Measurements from ENCODE around the gene KRTAP10-6.
A peak's percentile ranks its signal among the peaks of the same experiment; 100 is the strongest.
"Not testable (repeated sequence)": the region's sequence is repeated elsewhere in the genome, so short reads cannot be mapped to it uniquely, and the experiment has no call there.

KRTAP10-6 gene

GRCh38 chr21:44576025-44576420 lies 16.3 kb downstream of the KRTAP10-6 start:
- DNase-seq (ENCODE audit: low spot score), result no peak

DNA sequence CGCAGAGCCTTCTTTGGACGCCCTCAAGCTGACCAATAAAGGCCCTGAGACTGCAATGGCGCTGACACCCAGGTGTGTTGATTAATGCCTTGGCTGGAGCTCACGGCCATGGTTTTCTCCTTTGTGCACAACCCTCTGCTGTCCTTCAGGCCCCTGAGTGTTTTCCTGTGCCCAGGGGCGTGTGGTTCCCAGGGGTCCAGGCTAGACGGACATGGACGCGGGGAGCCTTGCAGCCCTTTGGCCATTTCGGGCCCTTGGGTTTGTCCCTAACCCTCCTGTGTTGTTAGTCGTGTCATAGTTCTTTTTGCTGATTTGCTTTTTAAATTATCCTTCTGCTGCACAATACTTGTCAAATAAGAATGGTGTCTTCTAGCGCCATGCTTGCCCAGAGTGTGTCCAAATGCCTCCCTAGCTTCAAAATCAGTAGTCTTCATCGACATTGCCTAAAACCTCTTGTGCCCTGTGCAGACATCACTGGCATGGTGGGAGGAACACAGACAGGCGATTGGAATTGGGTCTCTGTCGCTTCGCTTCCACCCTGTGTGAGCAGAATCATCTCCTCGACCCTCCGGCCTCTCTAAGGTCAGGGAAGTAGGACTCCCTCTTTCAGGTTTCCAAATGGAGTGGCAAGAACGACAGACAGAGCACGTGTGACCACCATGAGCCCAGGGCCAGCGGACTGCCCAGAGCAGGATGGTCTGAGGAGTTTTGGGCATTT lies 16.8 kb downstream of the KRTAP10-6 start:
- no peak for DNase-seq (ENCODE audit: low spot score)

DNA sequence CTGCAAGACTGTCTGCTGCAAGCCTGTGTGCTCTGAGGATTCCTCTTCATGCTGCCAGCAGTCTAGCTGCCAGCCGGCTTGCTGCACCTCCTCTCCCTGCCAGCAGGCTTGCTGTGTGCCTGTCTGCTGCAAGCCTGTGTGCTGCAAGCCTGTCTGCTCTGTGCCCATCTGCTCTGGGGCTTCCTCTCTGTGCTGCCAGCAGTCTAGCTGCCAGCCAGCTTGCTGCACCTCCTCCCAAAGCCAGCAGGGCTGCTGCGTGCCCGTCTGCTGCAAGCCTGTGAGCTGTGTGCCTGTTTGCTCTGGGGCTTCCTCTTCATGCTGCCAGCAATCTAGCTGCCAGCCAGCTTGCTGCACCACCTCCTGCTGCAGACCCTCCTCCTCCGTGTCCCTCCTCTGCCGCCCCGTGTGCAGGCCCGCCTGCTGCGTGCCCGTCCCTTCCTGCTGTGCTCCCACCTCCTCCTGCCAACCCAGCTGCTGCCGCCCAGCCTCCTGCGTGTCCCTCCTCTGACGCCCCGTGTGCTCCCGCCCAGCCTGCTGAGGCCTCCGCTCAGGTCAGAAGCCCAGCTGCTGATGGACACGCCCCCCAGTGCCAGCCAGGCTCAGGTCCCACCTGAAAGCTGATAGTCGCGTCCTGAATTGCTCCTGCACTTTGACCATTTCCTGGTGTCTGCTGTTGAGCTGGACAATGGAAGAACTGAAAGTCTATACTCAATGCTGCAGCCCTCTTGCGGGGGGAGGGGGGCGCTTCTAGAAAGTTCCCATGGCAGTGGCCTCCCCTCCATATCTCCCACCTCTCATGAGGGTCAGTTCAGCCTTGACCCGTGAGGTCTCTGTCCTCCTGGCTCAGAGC lies 17.6 kb downstream of the KRTAP10-6 start:
- no peak for DNase-seq (ENCODE audit: low spot score)

- not testable (repeated sequence) for DNase-seq (ENCODE audit: low spot score)
Observed at GRCh38 chr21:44573630-44574456, 18.5 kb downstream of the KRTAP10-6 start, which contains the start of gene KRTAP10-4. KRTAP10-4 (plus strand) TSS chr21:44573729; CDS start chr21:44573759, 30 bp downstream.

- peak; percentile 61 for DNase-seq (ENCODE audit: low spot score)
Observed at GRCh38 chr21:44572959-44573583, 19.2 kb downstream of the KRTAP10-6 start.

DNA sequence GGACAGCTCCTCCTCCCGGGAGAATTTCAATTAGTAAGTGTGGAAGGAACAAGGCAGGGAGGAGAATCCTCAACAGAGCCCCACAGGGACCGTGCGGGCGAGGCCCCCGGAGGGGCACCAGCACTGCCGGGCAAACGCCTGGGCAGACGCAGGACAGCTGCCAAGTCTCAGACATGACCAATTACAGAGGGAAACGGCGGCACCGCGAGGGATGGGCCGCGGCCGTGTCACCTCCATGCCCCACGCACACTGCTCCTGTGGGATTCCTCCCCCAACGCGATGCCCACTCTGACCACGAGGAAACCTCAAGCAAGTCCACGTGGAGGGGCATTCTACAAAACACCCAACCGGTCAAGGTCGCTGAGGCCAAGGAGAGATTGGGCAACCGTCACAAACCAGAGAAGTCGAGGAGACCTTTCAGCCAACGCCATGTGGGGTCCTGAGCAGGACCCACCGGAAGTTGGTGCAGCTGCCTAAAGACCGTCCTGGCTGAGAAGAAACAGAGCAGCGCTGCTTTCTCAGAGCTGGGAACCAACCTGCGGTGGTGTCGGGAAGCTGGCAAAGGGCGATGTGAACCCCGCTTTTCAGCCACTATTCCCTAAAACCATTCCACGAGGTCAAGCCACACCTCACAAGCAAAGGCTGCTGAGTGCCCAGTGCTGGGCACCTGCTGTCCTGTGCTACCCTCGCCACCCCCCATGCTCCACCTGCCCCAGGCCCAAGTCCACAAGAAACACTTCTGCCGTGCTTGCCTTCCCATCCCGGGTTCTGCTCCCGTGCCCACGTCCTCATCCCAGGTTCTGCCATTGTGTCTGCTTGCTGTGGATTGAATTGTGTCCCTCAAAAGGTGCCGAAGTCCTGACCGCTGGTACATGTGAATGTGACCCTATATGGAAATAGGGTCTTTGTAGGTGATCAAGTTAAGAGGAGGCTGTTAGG lies 20.2 kb downstream of the KRTAP10-6 start:
- no peak for DNase-seq (ENCODE audit: low spot score)

- DNase-seq (ENCODE audit: low spot score), result no peak
Observed at GRCh38 chr21:44571296-44571695, 21.0 kb downstream of the KRTAP10-6 start.

DNA sequence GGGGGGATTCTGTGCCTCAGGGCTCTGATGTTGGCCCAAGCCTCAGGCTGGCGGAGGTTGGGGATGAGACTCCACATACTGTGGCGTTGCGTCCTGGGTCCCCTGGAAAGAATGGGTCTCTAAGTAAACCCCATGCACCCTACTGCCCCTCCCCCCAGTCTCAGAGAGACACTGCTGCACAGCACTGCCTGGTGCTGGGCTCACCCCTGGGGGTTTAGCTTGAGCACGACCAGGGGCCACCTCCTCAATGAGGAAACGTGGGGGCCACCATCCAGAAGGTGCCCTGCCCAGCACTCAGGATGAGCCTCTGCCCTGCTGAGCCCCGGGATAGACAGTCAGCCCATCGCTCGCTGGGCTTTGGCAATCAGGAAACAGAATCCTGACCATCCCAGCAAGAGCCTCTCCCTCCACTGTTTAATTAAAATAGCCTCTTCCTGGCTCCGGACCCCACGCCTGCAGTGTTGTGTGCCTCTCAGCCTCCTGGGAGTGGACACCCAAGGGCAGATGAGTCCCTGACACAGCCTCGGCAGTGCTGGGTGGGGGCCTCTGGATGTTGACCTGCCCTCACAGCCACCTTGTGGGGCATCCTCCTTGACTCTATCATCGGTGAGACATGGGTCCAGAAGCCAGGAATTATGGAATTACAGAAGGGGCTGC lies 22.3 kb downstream of the KRTAP10-6 start:
- no peak for DNase-seq (ENCODE audit: low spot score)

- DNase-seq (ENCODE audit: low spot score), result no peak
Observed at GRCh38 chr21:44568667-44569556, 23.4 kb downstream of the KRTAP10-6 start.

DNA sequence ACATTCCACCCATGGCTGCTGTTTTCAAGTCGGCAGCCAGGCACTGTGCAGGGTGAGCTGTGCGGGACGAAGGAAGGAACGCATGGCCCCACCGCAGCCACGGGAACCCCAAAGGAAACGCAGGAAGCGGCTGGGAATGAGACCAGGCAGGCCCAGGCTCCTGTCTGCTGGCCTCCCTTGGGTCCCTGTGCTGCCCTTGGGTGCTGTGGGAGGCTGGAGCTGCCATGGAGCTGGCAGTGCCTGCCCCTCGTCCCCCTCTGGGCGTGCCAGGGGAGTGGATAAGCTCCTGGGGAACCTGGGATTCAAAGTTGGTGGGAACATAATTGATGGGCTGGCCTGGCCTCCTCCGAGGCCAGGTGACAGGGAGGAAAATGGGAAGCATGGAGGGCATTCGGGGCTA lies 24.0 kb downstream of the KRTAP10-6 start:
- no peak for DNase-seq (ENCODE audit: low spot score)

GRCh38 chr21:44567481-44568171 lies 24.7 kb downstream of the KRTAP10-6 start:
- no peak for DNase-seq (ENCODE audit: low spot score)

DNA sequence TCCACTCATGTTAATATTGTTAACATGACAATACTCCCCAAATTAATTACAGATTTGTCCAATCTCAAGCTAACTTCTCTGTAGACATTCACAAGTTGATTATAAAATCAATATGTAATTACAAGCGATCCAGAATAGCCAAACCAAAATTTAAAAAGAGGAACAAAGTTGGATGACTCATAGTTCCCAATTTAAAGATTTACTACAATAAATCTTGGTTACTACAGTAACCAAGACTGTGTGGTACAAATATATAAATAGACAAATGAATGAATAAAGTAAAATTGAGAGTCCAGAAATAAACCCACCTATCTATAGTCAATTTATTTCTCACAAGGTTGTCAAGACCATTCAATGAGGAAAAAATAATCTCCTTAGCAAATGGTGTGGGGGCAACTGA lies 25.9 kb downstream of the KRTAP10-6 start:
- DNase-seq (ENCODE audit: low spot score), result no peak

GRCh38 chr21:44564886-44565598 lies 27.3 kb downstream of the KRTAP10-6 start:
- no peak for DNase-seq (ENCODE audit: low spot score)

DNA sequence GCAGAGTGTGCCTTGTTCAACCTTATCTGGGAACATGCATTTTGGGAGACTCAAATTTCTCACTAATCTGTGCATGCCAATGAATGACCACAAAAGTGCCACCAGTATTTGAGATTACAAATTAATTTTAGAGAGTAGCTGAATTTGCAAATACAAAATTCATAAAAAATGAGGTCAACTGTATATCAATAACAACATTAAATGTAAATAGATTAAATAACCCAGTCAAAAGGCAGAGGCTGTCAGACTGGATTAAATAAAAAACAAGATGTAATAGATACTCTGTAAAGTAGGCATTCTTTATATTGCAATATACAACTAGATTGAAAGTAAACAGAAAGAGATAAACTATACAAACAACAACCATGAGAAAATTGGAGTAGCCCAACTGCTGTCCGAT lies 28.2 kb downstream of the KRTAP10-6 start:
- DNase-seq (ENCODE audit: low spot score), result no peak

DNA sequence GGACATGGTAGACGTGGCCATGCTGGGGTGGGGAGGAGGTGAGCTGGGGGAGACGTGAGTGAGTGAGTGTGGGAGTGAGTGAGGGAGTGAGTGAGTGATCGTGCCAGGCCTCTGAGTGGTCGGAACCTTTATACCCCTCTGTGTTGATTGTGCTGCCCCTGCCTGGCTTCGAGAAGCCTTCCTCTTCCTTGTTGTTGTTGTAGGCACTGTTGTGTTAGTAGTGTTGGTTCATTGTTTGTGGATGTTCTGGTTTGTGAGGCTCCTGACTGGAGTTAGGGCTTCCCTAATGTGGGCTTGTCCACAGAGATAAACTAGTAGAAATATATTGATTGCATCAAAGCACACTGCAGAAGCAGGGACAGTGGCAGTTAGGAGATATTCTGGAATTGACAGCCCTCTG lies 33.6 kb downstream of the KRTAP10-6 start, which contains the start of gene KRTAP10-3:
KRTAP10-3 (minus strand) TSS at position 101 of the 400 bp plus-strand sequence; CDS start at position 21, 80 bp downstream.
- DNase-seq (ENCODE audit: low spot score), result no peak

DNA sequence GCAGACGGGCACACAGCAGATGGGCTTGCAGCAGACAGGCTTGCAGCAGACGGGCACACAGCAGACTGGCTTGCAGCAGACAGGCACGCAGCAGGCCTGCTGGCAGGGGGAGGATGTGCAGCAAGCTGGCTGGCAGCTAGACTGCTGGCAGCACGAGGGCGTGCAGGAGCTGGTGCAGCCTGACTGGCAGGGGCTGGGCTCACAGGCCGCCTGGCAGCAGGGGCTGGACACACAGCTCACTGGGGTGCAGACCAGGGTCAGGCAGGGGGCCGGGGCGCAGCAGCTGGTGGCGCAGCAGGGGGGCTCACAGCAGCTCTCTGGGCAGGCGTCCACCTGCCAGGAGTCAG lies 34.0 kb downstream of the KRTAP10-6 start:
- DNase-seq (ENCODE audit: low spot score), result not testable (repeated sequence)

DNA sequence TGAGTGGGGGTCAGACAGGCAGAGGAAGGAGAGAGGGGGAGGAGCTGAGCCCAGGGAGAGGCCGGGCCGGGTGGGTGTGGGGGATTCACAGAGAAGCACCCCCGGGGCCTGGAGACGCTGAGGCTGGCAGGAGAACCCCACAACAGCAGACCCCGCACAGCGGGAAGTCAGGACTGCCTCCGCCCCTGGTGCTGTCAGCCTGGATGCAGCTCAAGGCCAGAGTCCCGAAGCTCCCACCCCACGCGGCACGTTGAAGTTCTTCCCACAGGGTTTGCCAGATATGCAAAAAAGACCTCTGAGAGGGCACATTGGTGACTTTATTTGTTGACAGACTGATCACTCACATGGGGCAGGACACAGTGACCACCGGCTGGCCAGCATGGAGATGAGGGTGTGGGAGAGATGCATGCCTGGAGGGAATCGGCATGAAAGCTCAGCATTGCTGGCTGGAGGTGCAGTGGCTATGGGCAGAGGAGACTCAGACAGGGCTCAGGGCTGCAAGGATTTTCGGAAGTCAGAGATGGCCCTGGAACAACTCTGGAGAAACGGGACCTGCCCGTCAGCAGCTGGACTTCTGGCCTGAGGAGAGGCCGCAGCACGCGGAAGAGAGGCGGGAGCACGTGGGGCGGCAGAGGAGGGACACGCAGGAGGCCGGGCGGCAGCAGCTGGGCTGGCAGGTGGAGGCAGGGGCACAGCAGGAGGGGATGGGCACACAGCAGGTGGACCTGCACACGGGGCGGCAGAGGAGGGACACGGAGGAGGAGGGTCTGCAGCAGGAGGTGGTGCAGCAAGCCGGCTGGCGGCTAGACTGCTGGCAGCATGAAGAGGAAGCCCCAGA lies 34.6 kb downstream of the KRTAP10-6 start:
- no peak for DNase-seq (ENCODE audit: low spot score)
